Ovary (tissue), 9 donors: ENCODE measurements around the gene WDR86. TPM values are rescaled to one million over a fixed set of nuclear protein-coding genes. Genes with fewer than 3 reads are reported as not detected.
A peak's percentile ranks its signal among the peaks of the same experiment; 100 is the strongest.

Experiments used
- DNase-seq, 5 donors: peaks; one replicate each; pipeline ENCODE4 v3.0.0-alpha.2; 2019 to 2020
- H3K27ac ChIP-seq, 2 donors: fragments of 200-600 bp; one replicate each; pipeline versions ENCODE4 v1.5.1 to v1.8.0; 2019 to 2022
- H3K27me3 ChIP-seq: fragments of 200-600 bp; one replicate; pipeline ENCODE4 v1.8.0; 2022
- H3K36me3 ChIP-seq: fragments of 200-600 bp; sonication (generic); one replicate; pipeline ENCODE4 v1.5.1; 2019
- H3K4me1 ChIP-seq: one replicate; pipeline ENCODE4 v1.8.1; 2013; ENCODE audit warnings: mild to moderate bottlenecking, moderate library complexity; ENCODE audit not compliant: insufficient read depth
- H3K4me3 ChIP-seq: fragments of 200-600 bp; sonication (generic); one replicate; pipeline ENCODE4 v1.5.1; 2017
- H3K9me3 ChIP-seq, 2 donors: fragments of 200-600 bp in 1 of 2; sonication (generic) in 1 of 2; one replicate each; pipeline versions ENCODE4 v1.5.1 to v1.8.1; 2013 to 2019; ENCODE audit warnings: mild to moderate bottlenecking in 1 of 2, moderate library complexity in 1 of 2
- CTCF ChIP-seq, 3 donors: fragments of 450-650 bp in 2 of 3; fragments of 200-600 bp in 1 of 3; IDR thresholded peaks; one replicate each; pipeline versions ENCODE4 v1.5.1 to v1.8.0; 2016 to 2022; ENCODE audit warnings: antibody characterized with exemption in 3 of 3, mild to moderate bottlenecking in 1 of 3
- EP300 ChIP-seq: sonication (generic); formaldehyde crosslinking; IDR thresholded peaks from one replicate; pipeline ENCODE4 v1.6.1; 2017; ENCODE audit warnings: antibody characterized with exemption
- POLR2A ChIP-seq: fragments of 450-650 bp; IDR thresholded peaks from one replicate; pipeline ENCODE4 v1.6.1; 2017; ENCODE audit warnings: antibody characterized with exemption, mild to moderate bottlenecking, moderate library complexity
- WGBS, 3 donors: extraction: QIAGEN DNeasy Blood & Tissue Kit in 1 of 3; methylation state at CpG; one replicate each; pipeline versions ENCODE4 v1.1.5 to v1.1.7; 2013 to 2017; 5-methylcytosine and 5-hydroxymethylcytosine counted together
- intact Hi-C, 4 donors: fragments of 100-400 bp; cut with DNase I; formaldehyde crosslinking; loops; one replicate each; pipeline versions ENCODE4 v1.11.0 to v1.15.1; 2022 to 2023
- polyA plus RNA-seq, 2 donors: library from polyadenylated mRNA; stranded (reverse); fragments of 200-250 nt in 1 of 2; fragments of 350-450 nt in 1 of 2; fragmentation: Illumina TruSeq in 1 of 2; extraction: RNeasy Lipid Tissue Mini Kit (QIAGEN cat#74804) in 1 of 2; gene quantifications; one replicate each; pipeline ENCODE4 v1.2.3, GENCODE V29; 2013 to 2014
- total RNA-seq, 7 donors: library from RNA; depleted of rRNA in 2 of 7; stranded (reverse); fragments of >200 nt in 2 of 7; fragmentation: NEBNext Ultra II Directional in 3 of 7; extraction: Animal tissue kit (Norgen Biotek cat#: 25700) in 3 of 7; gene quantifications; one replicate each; pipeline versions ENCODE4 v1.1.0 to v1.2.4, GENCODE V29; 2016 to 2023
- donor health status: DM: no; HTN: no; CAD: no; lungs with moderate emphysema.
- donor health status: DM: no; HTN: no; CAD: no.
- donor health status: Bipolar disorder and iron deficiency.
- donor health status: DM: yes; HTN: yes; CAD: no.
- donor health status: DM: no; HTN: no; CAD: no.
- donor health status: DM: yes; HTN: yes; CAD: no.

The WDR86 gene
- total and polyA plus RNA-seq, 9 donors, result 0.77 to 43.4 (median 11.1) TPM

- Histone ChIP-seq H3K4me3 (no peak overlapping the region), H3K9me3 (no peaks in the 10 kb centered on the region), H3K27me3 (peaks cover 2% of the 10 kb centered on the region), H3K36me3 (no peaks in the 10 kb centered on the region), H3K4me1 (peaks cover 7% of the 10 kb centered on the region), H3K27ac (no peak overlapping the region)
- intact Hi-C loops, result no loop called here
- TF ChIP-seq EP300, result no peak
- no peak for TF ChIP-seq CTCF (IDR thresholded peaks at IDR 0.05)
- no peak for TF ChIP-seq POLR2A
- WGBS, 3 donors, result 83 to 93% (median 85%) methylated on average over 6 of the region's 6 CpGs
- DNase-seq, result no peak
Observed at GRCh38 chr7:151411551-151411950, 1.7 kb upstream of the WDR86 start.

- peak in 3 of 5 donors; percentile 50 to 72 (median 55) for DNase-seq
- Histone ChIP-seq H3K9me3 (no peaks in the 10 kb centered on the region), H3K4me3 (peak overlapping the region; percentile 46), H3K4me1 (peaks cover 1% of the 10 kb centered on the region), H3K36me3 (no peaks in the 10 kb centered on the region), H3K27ac (peak overlapping the region in 1 of 2 donors; percentile 71), H3K27me3 (peaks cover 2% of the 10 kb centered on the region)
- intact Hi-C loops, result no loop called here
- WGBS, 3 donors, result 23 to 38% (median 25%) methylated on average over 37 to 55 of the region's 55 CpGs
- TF ChIP-seq CTCF (IDR thresholded peaks at IDR 0.05) (no peak), POLR2A (no peak), EP300 (no peak)
Observed at GRCh38 chr7:151410405-151411390, 860 bp upstream of the WDR86 start.

GRCh38 chr7:151408839-151409666 lies 785 bp downstream of the WDR86 start:
- intact Hi-C loops, result no loop called here
- Histone ChIP-seq H3K27ac (peak overlapping the region in 1 of 2 donors; percentile 71), H3K4me3 (peak overlapping the region; percentile 46), H3K27me3 (peaks cover 2% of the 10 kb centered on the region), H3K4me1 (peaks cover 4% of the 10 kb centered on the region), H3K9me3 (no peaks in the 10 kb centered on the region), H3K36me3 (no peaks in the 10 kb centered on the region)
- no peak for DNase-seq
- TF ChIP-seq CTCF (IDR thresholded peaks at IDR 0.05), result no peak
- TF ChIP-seq POLR2A, result no peak
- TF ChIP-seq EP300, result no peak
- WGBS, 3 donors, result 20 to 35% (median 20%) methylated on average over 42 to 61 of the region's 61 CpGs

- WGBS, 3 donors, result 85 to 92% (median 86%) methylated on average over 7 of the region's 7 CpGs
- Histone ChIP-seq H3K27ac (no peak overlapping the region), H3K36me3 (no peaks in the 10 kb centered on the region), H3K27me3 (peaks cover 2% of the 10 kb centered on the region), H3K4me1 (peaks cover 7% of the 10 kb centered on the region), H3K9me3 (no peaks in the 10 kb centered on the region), H3K4me3 (no peak overlapping the region)
- intact Hi-C loops, result no loop called here
- DNase-seq, result no peak
- no peak for TF ChIP-seq CTCF (IDR thresholded peaks at IDR 0.05)
- no peak for TF ChIP-seq EP300
- TF ChIP-seq POLR2A, result no peak
Observed at GRCh38 chr7:151408498-151408838, 1.4 kb downstream of the WDR86 start.
